ENCODE results near the gene PCGF6. TPM values are rescaled to one million over a fixed set of nuclear protein-coding genes. Genes with fewer than 3 reads are reported as not detected.

PCGF6 gene
- total RNA-seq, 1 experiment from 2014 or later: 11.6 TPM

DNA sequence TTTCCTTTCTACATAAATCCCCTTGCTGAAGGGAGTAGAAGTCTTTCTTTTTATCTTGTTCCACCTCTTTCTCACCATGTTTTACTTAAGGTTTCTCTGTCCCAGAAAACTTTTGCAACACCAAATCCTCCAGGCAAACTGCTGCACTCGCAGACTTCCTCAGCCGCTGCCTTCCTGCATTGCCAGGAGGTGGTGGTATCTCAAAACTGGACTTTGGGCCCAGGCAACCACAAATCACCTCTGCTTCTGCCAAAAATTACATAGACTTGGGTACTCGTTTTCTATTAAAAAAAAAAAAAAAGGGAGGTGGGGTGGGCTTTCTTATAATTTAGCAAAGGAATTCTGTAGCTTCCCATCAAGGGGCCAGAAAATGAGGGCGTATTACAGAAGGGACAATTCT is 59.4 kb downstream of the PCGF6 start:
- CTCF ChIA-PET: no interaction called here
- ATAC-seq (no peak), DNase-seq (no peak)
- intact Hi-C loops (cut with micrococcal nuclease): no loop called here
- TF ChIP-seq EZH2 (IDR thresholded peaks at IDR 0.05; ENCODE audit: low read length, unreplicated experiment) (no peak), EZH2phosphoT487 (IDR thresholded peaks at IDR 0.05; ENCODE audit: borderline replicate concordance, low read length) (no peak)
- TF ChIP-seq, protein P1, sequence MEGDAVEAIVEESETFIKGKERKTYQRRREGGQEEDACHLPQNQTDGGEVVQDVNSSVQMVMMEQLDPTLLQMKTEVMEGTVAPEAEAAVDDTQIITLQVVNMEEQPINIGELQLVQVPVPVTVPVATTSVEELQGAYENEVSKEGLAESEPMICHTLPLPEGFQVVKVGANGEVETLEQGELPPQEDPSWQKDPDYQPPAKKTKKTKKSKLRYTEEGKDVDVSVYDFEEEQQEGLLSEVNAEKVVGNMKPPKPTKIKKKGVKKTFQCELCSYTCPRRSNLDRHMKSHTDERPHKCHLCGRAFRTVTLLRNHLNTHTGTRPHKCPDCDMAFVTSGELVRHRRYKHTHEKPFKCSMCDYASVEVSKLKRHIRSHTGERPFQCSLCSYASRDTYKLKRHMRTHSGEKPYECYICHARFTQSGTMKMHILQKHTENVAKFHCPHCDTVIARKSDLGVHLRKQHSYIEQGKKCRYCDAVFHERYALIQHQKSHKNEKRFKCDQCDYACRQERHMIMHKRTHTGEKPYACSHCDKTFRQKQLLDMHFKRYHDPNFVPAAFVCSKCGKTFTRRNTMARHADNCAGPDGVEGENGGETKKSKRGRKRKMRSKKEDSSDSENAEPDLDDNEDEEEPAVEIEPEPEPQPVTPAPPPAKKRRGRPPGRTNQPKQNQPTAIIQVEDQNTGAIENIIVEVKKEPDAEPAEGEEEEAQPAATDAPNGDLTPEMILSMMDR (conservative IDR thresholded peaks at IDR 0.05; ENCODE audit: low read depth, low read length): no peak
- Histone ChIP-seq H3K9me2 (replicated peaks; ENCODE audit: low read length) (no peaks in the 10 kb centered on the region), H3K27me3 (ENCODE audit: low read length) (peaks cover 10% of the 10 kb centered on the region; the same call in 1 of the 2 replicates), H3F3A (ENCODE audit: low read length, unreplicated experiment) (no peaks in the 10 kb centered on the region), H4K20me1 (ENCODE audit: low read length) (no peaks in the 10 kb centered on the region), H3K9me3 (ENCODE audit: low read length) (no peaks in the 10 kb centered on the region), H3K36me3 (ENCODE audit: low read depth, low read length) (no peaks in the 10 kb centered on the region), H3K9ac (ENCODE audit: low read length) (no peak overlapping the region), H3K4me3 (ENCODE audit: low read length) (no peak overlapping the region), H3K4me2 (ENCODE audit: low read length) (no peak overlapping the region), H3K79me2 (ENCODE audit: low read length) (no peaks in the 10 kb centered on the region), H3K4me1 (ENCODE audit: insufficient read depth, low read length) (peaks cover 9% of the 10 kb centered on the region), H3K27ac (ENCODE audit: low read length) (no peak overlapping the region), H2AFZ (ENCODE audit: low read length) (no peak overlapping the region)
- POLR2A ChIA-PET (ENCODE audit: unreplicated experiment): no interaction called here
- no TSS peak for BruUV-seq (replicated peaks)

DNA sequence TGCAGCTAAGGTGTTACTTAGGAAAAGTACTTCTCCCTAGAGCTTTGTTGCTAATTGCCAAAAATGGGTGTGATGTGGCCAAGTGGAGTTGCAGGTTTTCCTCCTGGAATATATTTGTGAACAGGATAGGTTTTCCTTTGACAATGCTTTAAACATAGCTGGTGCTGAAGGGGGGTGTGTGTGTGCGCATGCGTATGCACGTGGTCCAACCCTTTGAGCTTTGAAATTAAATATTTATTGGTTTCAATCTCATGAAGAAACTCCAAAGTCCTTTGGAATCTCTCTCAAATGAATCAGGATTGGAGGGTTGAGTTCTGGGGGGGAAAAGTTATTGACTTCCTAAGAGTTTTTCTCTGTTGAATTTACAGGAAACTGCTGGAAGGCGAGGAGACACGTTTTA is 62.9 kb downstream of the PCGF6 start:
- CTCF ChIA-PET: no interaction called here
- no peaks in the 10 kb centered on the region for H3K9me2 ChIP-seq (replicated peaks; ENCODE audit: low read length)
- H3K36me3 ChIP-seq (ENCODE audit: low read depth, low read length): no peaks in the 10 kb centered on the region
- BruUV-seq (replicated peaks): no TSS peak
- H3K27me3 ChIP-seq (ENCODE audit: low read length): peaks cover 10% of the 10 kb centered on the region; the same call in 1 of the 2 replicates
- H3K9me3 ChIP-seq (ENCODE audit: low read length): no peaks in the 10 kb centered on the region
- no peak overlapping the region for H3K4me3 ChIP-seq (ENCODE audit: low read length)
- intact Hi-C loops (cut with micrococcal nuclease): no loop called here
- no peak overlapping the region for H3K4me2 ChIP-seq (ENCODE audit: low read length)
- H3K4me1 ChIP-seq (ENCODE audit: insufficient read depth, low read length): no peaks in the 10 kb centered on the region
- no peaks in the 10 kb centered on the region for H4K20me1 ChIP-seq (ENCODE audit: low read length)
- H3K9ac ChIP-seq (ENCODE audit: low read length): no peak overlapping the region
- POLR2A ChIA-PET (ENCODE audit: unreplicated experiment): no interaction called here
- ATAC-seq: no peak
- TF ChIP-seq EZH2 (IDR thresholded peaks at IDR 0.05; ENCODE audit: low read length, unreplicated experiment): no peak
- no peak for TF ChIP-seq EZH2phosphoT487 (IDR thresholded peaks at IDR 0.05; ENCODE audit: borderline replicate concordance, low read length)
- TF ChIP-seq, protein P1 (conservative IDR thresholded peaks at IDR 0.05; ENCODE audit: low read depth, low read length): no peak
- no peaks in the 10 kb centered on the region for H3K79me2 ChIP-seq (ENCODE audit: low read length)
- H2AFZ ChIP-seq (ENCODE audit: low read length): no peak overlapping the region
- DNase-seq: no peak
- no peak overlapping the region for H3K27ac ChIP-seq (ENCODE audit: low read length)
- no peaks in the 10 kb centered on the region for H3F3A ChIP-seq (ENCODE audit: low read length, unreplicated experiment)

DNA sequence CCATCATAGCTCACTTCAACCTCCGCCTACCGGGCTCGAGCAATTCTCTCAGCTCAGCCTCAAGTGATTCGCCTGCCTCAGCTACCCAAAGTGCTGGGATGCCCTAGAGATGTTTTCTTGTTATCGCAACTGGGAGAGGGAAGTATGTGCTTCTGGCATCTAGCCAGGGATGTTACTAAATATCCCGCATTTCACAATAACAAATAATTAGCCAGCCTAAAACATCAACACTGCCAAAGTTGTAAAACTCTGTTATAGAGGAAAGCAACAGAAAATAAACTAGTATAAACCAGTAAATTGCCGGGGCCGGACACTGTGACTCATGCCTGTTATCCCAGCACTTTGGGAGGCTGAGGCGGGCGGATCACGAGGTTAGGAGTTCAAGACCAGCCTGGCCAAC is 66.8 kb downstream of the PCGF6 start:
- Histone ChIP-seq H4K20me1 (ENCODE audit: low read length) (no peaks in the 10 kb centered on the region), H3K4me1 (ENCODE audit: insufficient read depth, low read length) (peaks cover 4% of the 10 kb centered on the region; the same call in 1 of the 2 replicates), H3K27me3 (ENCODE audit: low read length) (peaks cover 4% of the 10 kb centered on the region; the same call in 1 of the 2 replicates), H2AFZ (ENCODE audit: low read length) (no peak overlapping the region), H3F3A (ENCODE audit: low read length, unreplicated experiment) (no peaks in the 10 kb centered on the region), H3K4me2 (ENCODE audit: low read length) (no peak overlapping the region), H3K9me3 (ENCODE audit: low read length) (no peaks in the 10 kb centered on the region), H3K79me2 (ENCODE audit: low read length) (no peaks in the 10 kb centered on the region), H3K27ac (ENCODE audit: low read length) (no peak overlapping the region), H3K9ac (ENCODE audit: low read length) (no peak overlapping the region), H3K36me3 (ENCODE audit: low read depth, low read length) (no peaks in the 10 kb centered on the region), H3K4me3 (ENCODE audit: low read length) (no peak overlapping the region), H3K9me2 (replicated peaks; ENCODE audit: low read length) (no peaks in the 10 kb centered on the region)
- TF ChIP-seq EZH2phosphoT487 (IDR thresholded peaks at IDR 0.05; ENCODE audit: borderline replicate concordance, low read length): no peak
- TF ChIP-seq, protein P1 (conservative IDR thresholded peaks at IDR 0.05; ENCODE audit: low read depth, low read length): no peak
- TF ChIP-seq EZH2 (IDR thresholded peaks at IDR 0.05; ENCODE audit: low read length, unreplicated experiment): no peak
- intact Hi-C loops (cut with micrococcal nuclease): no loop called here
- ATAC-seq (no peak), DNase-seq (peak; percentile 72)
- BruUV-seq (replicated peaks): no TSS peak
- ChIA-PET CTCF (no interaction called here), POLR2A (ENCODE audit: unreplicated experiment) (no interaction called here)
